Occipital lobe (tissue), 2 donors: Measurements from ENCODE around the gene CDH13. TPM values are rescaled to one million over a fixed set of nuclear protein-coding genes. Genes with fewer than 3 reads are reported as not detected.

Source experiments
- DNase-seq: peaks from one replicate; lab custom pipeline; 2025; lab: John Stamatoyannopoulos, UW
- total RNA-seq: library from RNA; depleted of rRNA; stranded (reverse); fragments of >200 nt; gene quantifications from one replicate; pipeline ENCODE4 v1.2.3, GENCODE V29; 2014

The CDH13 gene
- total RNA-seq, 1 donor from 2014 or later: 27.3 TPM

DNA sequence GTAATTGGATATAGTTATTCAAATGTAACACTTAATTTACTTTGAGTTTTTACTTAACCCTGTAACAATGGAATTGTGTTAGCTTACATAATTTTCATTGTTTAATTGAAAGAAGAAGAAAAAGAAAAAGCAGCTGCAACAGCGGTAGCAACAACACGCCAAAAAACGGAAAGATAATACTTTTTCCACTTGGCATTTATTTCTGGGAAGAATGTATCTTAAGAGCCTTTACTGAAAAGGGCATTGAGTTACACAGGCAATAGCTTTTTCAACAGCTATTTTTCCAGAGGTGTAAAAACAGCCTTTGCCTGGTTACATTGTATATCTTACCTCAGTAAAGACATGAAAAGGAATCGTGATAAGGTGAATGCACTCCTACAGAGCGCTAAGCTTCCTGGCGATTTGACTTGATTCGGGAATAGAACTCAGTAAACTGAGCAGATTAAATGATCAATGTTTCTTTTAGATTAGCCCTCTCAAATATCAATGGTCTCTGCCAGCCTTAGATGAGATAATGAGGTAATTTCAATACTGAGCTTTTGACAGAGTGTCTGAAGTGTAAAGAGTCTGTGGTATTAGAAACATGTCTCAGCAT, 311.3 kb downstream of the CDH13 start:
- no peak for DNase-seq

GRCh38 chr16:82943371-82943770, 316.6 kb downstream of the CDH13 start:
- DNase-seq: no peak

DNA sequence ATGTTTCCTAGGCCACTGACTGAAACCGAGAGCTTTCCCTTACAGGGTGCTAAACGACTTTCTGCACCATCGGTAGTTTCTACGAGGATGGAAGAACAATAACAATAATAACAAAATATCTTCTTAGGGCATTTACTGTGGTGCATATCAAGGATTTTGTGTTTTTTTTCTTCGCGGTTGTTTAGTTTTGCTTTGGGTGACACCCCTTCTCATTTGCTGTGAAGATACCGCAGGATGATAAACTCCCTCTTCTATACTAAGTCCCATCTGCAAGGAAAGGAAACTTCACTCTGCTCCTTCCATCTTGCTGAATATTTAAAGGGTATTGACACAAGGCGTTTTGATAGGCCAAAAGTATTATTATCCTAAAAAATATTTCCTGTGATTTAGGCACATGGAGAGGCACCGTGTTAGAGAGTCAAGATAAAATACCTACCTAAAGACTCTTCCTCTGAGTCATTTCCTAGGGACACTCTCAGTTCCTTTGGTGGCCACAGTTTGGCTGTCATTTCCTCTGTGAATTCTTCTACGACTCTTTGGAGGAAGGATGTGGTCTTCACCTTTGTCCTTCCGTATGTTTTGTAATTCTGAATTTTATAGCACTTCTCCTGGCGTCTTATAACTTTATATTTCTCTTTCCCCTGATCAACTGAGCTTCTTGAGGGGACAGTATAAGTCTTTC, 318.8 kb downstream of the CDH13 start:
- DNase-seq: no peak

DNA sequence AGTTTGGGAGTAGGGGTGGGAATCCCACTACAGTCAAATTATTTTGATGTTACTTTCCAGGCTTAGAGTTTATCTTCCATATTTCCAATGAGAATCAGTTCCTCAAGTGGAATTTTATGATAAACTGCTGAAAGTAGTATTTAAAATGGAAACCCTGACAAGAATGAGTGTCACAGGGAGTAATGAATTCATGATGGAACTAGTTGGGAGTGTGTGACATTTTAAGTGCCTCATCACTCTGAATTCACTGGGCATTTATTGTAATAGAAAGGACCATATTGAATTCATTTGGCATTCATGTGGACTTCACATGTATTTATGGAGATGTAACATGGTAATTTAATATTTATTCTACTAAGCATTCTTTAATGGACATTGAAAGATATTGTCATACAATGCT, 320.9 kb downstream of the CDH13 start:
- DNase-seq: no peak

DNA sequence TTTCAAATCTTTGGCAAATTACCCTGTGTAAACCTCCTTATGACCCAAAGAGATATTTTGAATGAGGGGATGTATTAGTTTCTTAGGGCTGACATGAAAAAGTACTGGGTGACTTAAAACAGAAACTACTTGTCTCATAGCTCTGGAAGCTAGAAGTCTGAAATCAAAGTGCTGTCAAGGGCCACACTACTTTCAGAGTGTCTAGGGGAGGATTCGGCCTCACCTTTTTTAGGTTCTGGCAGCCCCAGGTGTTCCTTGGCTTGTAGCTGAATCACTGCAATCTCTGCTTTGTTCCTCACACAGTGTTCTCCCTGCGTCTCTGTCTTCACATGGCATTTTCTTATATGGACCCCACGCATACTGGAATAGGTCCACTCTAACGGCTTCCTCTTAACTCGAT, 322.2 kb downstream of the CDH13 start:
- DNase-seq: no peak

DNA sequence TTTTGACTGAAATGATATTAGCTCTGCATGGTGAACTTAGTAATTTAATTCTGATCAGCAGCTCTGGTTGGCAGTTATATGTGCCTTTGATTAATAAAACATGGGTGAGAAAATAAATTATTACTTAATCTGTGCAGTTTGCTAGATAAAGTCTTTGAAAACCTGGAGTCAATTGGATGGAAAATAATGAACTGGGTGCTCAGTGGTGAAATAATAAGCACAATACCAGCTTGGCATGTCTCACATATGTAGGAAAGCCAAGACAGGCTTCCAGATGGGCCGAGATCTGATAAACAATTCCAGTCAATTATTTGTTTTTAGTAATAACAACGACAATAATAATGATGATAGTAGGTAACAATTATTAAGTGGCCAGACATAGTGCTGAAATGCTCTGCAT, 326.7 kb downstream of the CDH13 start:
- no peak for DNase-seq

DNA sequence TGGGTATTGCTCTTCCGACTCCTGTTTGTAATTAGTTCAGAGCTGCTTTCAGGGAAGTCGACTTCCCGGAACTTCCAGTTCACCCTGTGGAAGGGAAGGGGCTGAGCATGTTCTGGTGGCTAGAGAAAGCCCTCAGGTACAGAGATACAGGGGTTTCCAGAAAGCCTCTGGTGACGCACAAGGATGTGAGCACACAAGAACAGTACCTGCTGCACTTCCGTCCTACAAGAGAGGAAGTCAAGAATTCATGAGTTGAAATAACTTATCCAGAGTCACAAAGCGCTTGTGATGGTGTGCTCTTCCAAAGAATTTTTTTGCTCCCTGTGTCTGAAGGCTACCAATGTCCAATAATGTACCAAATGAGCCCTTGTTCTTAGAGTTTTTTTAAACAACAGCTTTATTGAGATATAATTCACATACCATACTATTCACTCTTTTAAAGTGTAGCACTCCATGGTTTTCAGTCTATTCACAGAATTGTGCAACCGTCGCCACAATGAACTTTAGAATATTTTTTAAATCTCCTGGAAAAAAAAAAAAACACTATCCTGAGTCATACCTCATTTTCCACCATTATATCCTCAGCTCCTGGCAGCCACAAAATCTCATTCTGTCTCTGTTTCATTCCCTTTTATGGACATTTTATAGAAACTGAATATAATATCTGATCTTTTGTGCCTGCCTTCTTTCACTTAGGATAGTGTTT, 327.6 kb downstream of the CDH13 start:
- no peak for DNase-seq

DNA sequence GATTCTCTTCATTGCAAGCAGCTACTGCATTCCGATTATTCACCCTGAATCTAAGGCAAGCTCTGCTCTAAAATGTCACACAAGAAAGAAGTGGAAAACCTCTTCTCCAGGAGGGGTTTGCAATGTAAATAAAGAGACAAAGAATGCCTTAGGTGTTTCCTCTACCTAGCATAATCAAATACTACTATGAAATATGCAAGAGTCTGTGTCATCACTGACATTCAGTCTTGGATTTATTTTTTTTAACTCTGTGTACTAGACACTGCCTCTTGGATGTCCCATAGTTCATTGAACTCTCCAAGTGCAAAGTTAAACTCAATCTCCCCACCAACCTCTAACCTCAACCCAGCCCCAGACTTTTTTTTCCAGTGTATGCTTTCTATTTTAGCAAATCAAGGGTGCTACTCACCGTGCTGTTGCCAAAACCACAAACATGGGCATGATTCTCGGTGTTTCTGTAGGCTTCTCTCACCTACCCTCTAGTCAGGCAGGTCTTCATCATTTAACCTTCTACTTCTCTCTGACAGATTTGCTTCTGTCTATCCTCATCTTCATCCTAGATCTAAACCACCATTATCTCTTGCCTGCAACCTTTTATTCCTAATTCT, 329.1 kb downstream of the CDH13 start:
- DNase-seq: no peak

- DNase-seq: no peak
Observed at GRCh38 chr16:82957212-82957611, 330.4 kb downstream of the CDH13 start.

- no peak for DNase-seq
Observed at GRCh38 chr16:82960918-82961317, 334.1 kb downstream of the CDH13 start.

- no peak for DNase-seq
Observed at GRCh38 chr16:82963653-82964052, 336.9 kb downstream of the CDH13 start.

DNA sequence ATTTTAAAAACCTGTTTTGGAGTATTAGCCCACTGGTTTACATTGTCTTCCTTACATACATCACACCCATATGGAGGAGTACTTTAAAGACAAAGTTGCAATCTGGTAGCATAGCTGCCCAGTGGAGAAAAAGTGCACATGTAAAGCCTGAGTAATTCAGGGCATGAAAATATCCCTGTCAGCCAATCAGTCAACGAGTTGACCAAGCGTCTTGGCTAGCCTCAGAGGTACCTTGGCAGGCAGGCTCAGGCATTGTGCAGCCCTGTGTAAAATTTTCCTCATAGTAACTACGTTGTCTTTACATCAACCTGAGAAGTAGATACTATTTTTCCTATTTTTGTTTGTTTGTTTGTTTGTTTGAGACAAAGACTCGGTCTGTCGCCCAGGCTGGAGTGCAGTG, 339.0 kb downstream of the CDH13 start:
- DNase-seq: no peak

GRCh38 chr16:82967424-82967823, 340.7 kb downstream of the CDH13 start:
- DNase-seq: no peak

DNA sequence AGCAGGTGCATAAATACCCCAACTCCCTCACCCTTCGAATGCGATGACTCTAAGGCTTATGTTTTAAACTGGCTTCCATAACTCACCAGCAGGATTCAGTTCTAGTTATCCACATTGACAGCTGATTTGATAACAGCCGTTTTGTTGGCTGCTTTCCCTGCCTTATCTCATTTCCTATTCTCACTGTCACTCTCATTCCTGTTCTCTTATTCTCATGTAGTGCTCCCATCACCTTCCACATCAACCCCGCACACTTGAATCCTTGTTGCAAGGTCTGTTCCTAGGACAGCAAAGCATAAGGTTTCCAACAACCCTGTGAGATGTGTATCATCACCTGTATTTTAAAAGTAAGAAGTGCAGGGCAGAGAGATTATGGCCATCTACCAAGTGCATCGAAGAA, 344.4 kb downstream of the CDH13 start:
- DNase-seq: no peak

DNA sequence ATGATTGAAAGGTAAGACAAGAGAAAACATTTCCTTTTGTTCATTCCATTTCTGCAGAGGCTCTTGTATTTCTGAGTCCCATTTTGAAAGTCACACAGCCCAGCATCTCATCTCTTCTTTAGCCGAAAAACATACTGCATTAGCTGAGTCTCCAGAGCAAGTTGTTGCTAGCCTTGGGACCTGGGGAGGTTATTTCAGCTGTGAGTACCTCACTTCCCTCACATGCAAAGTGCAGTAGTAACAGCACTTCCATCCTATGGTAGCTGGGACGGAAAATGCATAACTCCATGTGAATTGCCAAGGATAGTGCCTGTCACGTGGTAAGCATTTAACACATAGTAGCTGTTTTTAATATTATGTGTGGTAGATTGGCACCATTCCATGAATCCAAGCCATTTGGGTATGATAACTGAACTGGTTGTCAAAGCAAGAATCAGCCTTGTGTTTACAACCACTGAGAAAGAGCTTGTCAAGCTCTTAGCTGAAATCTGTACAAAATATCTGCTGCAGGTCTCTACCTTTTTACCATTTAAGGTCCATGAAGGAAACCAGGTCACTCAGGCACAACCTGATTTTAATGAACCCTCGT, 345.7 kb downstream of the CDH13 start:
- no peak for DNase-seq

- no peak for DNase-seq
Observed at GRCh38 chr16:82979406-82980111, 352.8 kb downstream of the CDH13 start.

- DNase-seq: no peak
Observed at GRCh38 chr16:82980810-82981209, 354.0 kb downstream of the CDH13 start.

GRCh38 chr16:82987767-82988166, 361.0 kb downstream of the CDH13 start:
- no peak for DNase-seq

GRCh38 chr16:82990155-82990554, 363.4 kb downstream of the CDH13 start:
- no peak for DNase-seq

DNA sequence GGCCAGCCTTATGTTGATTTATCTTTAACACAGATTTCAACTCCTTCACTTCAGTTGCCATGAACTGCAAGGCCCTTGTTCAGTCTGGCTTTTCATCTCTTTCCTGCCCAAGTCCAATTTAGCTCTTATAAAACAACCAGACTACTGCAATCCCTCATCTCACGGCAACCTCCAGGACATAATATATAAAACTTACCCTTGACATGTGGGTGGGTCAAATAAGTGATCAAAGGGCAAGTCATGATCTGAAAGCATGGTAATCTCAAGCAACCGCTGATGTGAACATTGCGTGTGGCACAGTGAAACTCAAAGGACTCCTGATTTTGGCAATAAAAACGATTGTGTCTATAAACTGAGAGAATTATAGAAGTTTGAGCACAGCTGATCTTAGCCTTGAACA, 364.6 kb downstream of the CDH13 start:
- no peak for DNase-seq

GRCh38 chr16:82991966-82992675, 365.4 kb downstream of the CDH13 start:
- no peak for DNase-seq
